Esophagus squamous epithelium (tissue), 5 donors: ENCODE results near the gene AGL. TPM values are rescaled to one million over a fixed set of nuclear protein-coding genes. Genes with fewer than 3 reads are reported as not detected.

Experiments used
- DNase-seq: peaks from one replicate; lab custom pipeline; 2025; lab: John Stamatoyannopoulos, UW
- H3K27ac ChIP-seq, 4 donors: fragments of 200-600 bp; sonication (generic); one replicate each; pipeline ENCODE4 v1.5.1; 2016 to 2019; ENCODE audit warnings: mild to moderate bottlenecking in 1 of 4
- H3K27me3 ChIP-seq, 4 donors: fragments of 200-600 bp; sonication (generic); 1 replicate in 3 of 4; 2 replicates in 1 of 4; pipeline versions ENCODE4 v1.5.1 to v1.6.0; 2017 to 2021; ENCODE audit warnings: antibody characterized with exemption in 1 of 4
- H3K36me3 ChIP-seq, 3 donors: fragments of 200-600 bp; sonication (generic); one replicate each; pipeline ENCODE4 v1.5.1; 2016 to 2019
- H3K4me1 ChIP-seq, 3 donors: fragments of 200-600 bp; sonication (generic); one replicate each; pipeline ENCODE4 v1.5.1; 2017 to 2019
- H3K4me3 ChIP-seq, 4 donors: fragments of 200-600 bp; sonication (generic); 1 replicate in 3 of 4; 2 replicates in 1 of 4; pipeline ENCODE4 v1.5.1; 2016 to 2019; ENCODE audit warnings: mild to moderate bottlenecking in 2 of 4, moderate library complexity in 1 of 4
- H3K9me3 ChIP-seq, 3 donors: fragments of 200-600 bp; sonication (generic); one replicate each; pipeline ENCODE4 v1.5.1; 2016 to 2019
- CTCF ChIP-seq, 6 experiments: fragments of 450-650 bp in 4 of 6; fragments of 200-600 bp in 2 of 6; sonication (generic) in 2 of 6; IDR thresholded peaks; one replicate each; pipeline ENCODE4 v1.5.1; 2016 to 2019; ENCODE audit warnings: antibody characterized with exemption in 6 of 6, mild to moderate bottlenecking in 4 of 6, moderate library complexity in 4 of 6
- POLR2A ChIP-seq, 4 donors: fragments of 450-650 bp; IDR thresholded peaks; one replicate each; pipeline ENCODE4 v1.6.1; 2017; ENCODE audit warnings: antibody characterized with exemption in 4 of 4, mild to moderate bottlenecking in 4 of 4, moderate library complexity in 3 of 4
- WGBS, 2 donors: methylation state at CpG; one replicate each; pipeline ENCODE4 v1.1.5; 2018; 5-methylcytosine and 5-hydroxymethylcytosine counted together
- intact Hi-C: fragments of 100-400 bp; cut with DNase I; formaldehyde crosslinking; loops from one replicate; pipeline ENCODE4 v1.15.0; 2022
- total RNA-seq, 4 donors: library from RNA; depleted of rRNA; stranded (reverse); fragments of >200 nt; gene quantifications; one replicate each; pipeline ENCODE4 v1.1.0, GENCODE V29; 2016
- donor health status: DM: yes; HTN: yes; CAD: no.

The AGL gene
- total RNA-seq, 4 donors from 2014 or later: 12.3 to 43.5 (median 20.6) TPM

- Histone ChIP-seq H3K36me3 (no peaks in the 10 kb centered on the region), H3K27ac (peak overlapping the region in 1 of 4 donors; percentile 56), H3K4me1 (peaks cover 0 to 8% (median 0%) of the 10 kb centered on the region in 3 donors), H3K27me3 (no peaks in the 10 kb centered on the region), H3K9me3 (no peaks in the 10 kb centered on the region), H3K4me3 (no peak overlapping the region)
- 93 to 100% methylated on average over 1 of the region's 1 CpG for WGBS, 2 donors
- intact Hi-C loops: no loop called here
- DNase-seq: no peak
- TF ChIP-seq POLR2A (IDR thresholded peaks at IDR 0.05) (no peak), CTCF (IDR thresholded peaks at IDR 0.05) (no peak)
Measured at GRCh38 chr1:99942723-99943122, 92.6 kb downstream of the AGL start.

- Histone ChIP-seq H3K27me3 (no peaks in the 10 kb centered on the region), H3K27ac (peak overlapping the region in 3 of 4 donors; percentile 17 to 56 (median 19)), H3K36me3 (no peaks in the 10 kb centered on the region), H3K9me3 (no peaks in the 10 kb centered on the region), H3K4me3 (no peak overlapping the region), H3K4me1 (peaks cover 0 to 8% (median 0%) of the 10 kb centered on the region in 3 donors)
- no peak for DNase-seq
- TF ChIP-seq CTCF (IDR thresholded peaks at IDR 0.05) (no peak), POLR2A (IDR thresholded peaks at IDR 0.05) (no peak)
- WGBS, 2 donors: 49 to 62% methylated on average over 6 to 7 of the region's 7 CpGs
- intact Hi-C loops: no loop called here
Measured at GRCh38 chr1:99943223-99943794, 93.1 kb downstream of the AGL start.

GRCh38 chr1:99944192-99944591, 94.0 kb downstream of the AGL start:
- intact Hi-C loops: no loop called here
- 88 to 100% methylated on average over 1 of the region's 1 CpG for WGBS, 2 donors

GRCh38 chr1:99945174-99945573, 95.0 kb downstream of the AGL start:
- H3K4me3 ChIP-seq: no peak overlapping the region
- no peaks in the 10 kb centered on the region for H3K36me3 ChIP-seq
- H3K27ac ChIP-seq: no peak overlapping the region
- peaks cover 0 to 8% (median 0%) of the 10 kb centered on the region in 3 donors for H3K4me1 ChIP-seq
- no peak for TF ChIP-seq POLR2A (IDR thresholded peaks at IDR 0.05)
- no peak for TF ChIP-seq CTCF (IDR thresholded peaks at IDR 0.05)
- no peaks in the 10 kb centered on the region for H3K9me3 ChIP-seq
- no peaks in the 10 kb centered on the region for H3K27me3 ChIP-seq
- 82 to 83% methylated on average over 1 of the region's 1 CpG for WGBS, 2 donors
- DNase-seq: no peak
- intact Hi-C loops: no loop called here

More at GRCh38 chr1:99944192-99944591, 94.0 kb downstream of the AGL start:
- Histone ChIP-seq H3K4me1 (peaks cover 0 to 8% (median 0%) of the 10 kb centered on the region in 3 donors), H3K36me3 (no peaks in the 10 kb centered on the region), H3K27ac (no peak overlapping the region), H3K27me3 (no peaks in the 10 kb centered on the region), H3K4me3 (no peak overlapping the region), H3K9me3 (no peaks in the 10 kb centered on the region)
- TF ChIP-seq POLR2A (IDR thresholded peaks at IDR 0.05): no peak
- DNase-seq: no peak

GRCh38 chr1:99950486-99950885, 100.3 kb downstream of the AGL start:
- 79 to 88% methylated on average over 3 of the region's 3 CpGs for WGBS, 2 donors
- TF ChIP-seq CTCF (IDR thresholded peaks at IDR 0.05): no peak
- TF ChIP-seq POLR2A (IDR thresholded peaks at IDR 0.05): no peak
- no peaks in the 10 kb centered on the region for H3K36me3 ChIP-seq
- no peaks in the 10 kb centered on the region for H3K27me3 ChIP-seq
- H3K4me3 ChIP-seq: no peak overlapping the region
- intact Hi-C loops: no loop called here
- no peaks in the 10 kb centered on the region for H3K9me3 ChIP-seq
- no peak for DNase-seq
- H3K4me1 ChIP-seq: no peaks in the 10 kb centered on the region
- no peak overlapping the region for H3K27ac ChIP-seq
